NCI-H524 treated with DMSO at 0.1 percent for 48 hours (cell line): ENCODE measurements around the gene C2CD4B.
A peak's percentile ranks its signal among the peaks of the same experiment; 100 is the strongest.

Experiments
- DNase-seq: peaks from one replicate; lab custom pipeline; 2025; lab: John Stamatoyannopoulos, UW

C2CD4B gene

DNA sequence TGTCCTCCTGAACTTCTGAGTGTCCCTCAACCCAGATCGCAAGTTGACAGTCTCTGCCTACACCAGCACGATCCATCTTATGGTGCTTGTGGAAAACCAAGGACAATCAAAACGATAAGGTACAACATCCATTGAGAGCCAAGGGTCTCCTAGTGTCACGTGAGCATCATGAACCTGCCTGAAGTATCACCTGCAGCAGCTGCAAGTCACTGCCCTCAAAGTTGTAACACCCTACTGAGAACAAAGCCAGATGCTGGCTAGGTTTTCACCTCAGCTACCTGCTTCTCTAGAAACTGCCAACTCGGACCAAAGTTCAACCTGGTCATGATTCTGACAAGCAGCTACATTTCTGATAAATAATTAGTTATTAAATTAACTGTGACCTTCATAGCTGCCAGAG is 17.5 kb downstream of the C2CD4B start:
- no peak for DNase-seq

- DNase-seq = no peak
Measured at GRCh38 chr15:62147149-62147548, 17.9 kb downstream of the C2CD4B start.

DNA sequence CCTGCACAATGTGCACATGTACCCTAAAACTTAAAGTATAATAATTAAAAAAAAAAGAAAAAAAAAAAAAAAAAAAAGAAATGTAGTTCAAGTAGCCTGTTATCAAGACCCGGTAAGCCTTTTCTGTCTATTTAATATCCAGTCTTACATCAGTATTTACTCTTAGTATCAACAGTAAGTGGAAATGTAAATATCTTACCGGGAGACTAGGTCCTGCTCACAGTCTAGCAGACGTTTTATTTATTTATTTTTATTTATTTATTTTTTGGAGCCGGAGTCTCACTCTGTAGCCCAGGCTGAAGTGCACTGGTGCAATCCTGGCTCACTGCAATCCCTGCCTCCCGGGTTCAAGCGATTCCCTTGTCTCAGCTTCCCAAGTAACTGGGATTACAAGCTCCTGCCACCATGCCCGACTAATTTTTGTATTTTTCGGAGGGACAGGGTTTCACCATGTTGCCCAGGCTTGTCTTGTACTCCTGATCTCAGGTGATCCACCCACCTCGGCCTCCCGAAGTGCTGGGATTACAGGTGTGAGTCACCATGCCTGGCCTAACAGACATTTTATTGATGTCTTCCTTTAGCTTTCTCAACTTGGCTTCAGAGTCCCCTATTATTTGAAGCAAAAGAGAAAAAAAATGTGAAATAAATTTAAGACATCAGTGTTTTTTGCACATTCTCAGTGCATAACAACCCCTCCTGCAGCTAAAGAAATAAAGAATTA is 19.9 kb downstream of the C2CD4B start:
- no peak for DNase-seq

DNA sequence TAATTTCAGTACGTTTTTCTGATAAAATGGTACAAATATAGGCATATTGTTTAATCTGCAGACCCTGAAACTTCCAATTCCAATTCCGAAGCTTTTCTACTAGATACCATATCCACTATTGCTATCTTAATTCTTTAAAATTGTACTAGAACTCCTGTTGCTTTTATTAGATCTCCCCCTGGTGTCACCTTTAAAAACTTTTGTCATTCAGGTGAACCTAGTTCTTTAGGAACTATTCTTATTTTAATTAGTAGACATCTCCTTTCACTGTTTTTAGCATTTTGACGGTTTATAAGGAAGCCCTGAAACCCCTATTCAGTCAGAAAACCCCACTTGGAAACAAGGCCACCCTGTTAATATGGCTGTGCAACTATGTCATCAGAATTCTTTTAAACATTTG is 22.3 kb downstream of the C2CD4B start:
- DNase-seq = no peak

GRCh38 chr15:62141643-62142588 is 23.2 kb downstream of the C2CD4B start:
- DNase-seq = no peak

DNA sequence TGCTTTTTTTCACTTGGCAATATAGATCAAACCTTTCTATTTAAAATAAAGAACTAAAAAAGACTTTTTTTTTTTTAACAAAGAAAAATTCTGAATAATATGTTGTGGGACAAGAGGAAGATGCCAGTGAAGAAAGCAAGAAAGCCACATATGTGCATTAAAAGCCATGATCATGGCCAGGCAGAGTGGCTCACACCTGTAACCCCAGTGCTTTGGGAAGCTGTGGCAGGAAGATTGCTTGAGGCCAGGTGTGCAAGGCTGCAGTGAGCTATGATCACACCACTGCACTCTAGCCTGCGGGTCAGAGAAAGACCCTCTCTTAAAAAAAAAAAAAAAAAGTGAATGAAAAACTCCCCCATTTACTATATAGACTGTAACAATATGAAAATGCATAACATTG is 23.9 kb downstream of the C2CD4B start:
- DNase-seq = no peak

DNA sequence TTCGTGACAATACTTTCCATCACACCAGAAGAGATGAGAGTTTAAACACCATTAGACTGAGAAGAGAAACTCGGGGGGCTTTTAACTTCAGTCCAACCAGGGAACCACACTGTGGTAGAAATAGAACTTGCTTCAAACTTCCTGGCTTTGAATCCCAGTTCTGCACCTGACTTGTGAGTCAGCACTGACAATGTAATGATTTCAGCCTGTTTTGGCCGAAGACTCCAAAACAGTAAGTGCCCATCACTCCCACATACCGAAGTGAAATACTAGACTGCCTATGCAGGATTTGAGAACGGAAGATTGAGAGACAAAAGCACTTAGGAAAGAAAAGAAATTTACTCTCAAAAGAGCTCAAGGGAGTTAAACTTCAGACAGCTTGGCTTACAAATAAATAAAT is 27.0 kb downstream of the C2CD4B start:
- no peak for DNase-seq

GRCh38 chr15:62136911-62137865 is 27.9 kb downstream of the C2CD4B start:
- no peak for DNase-seq

- no peak for DNase-seq
Measured at GRCh38 chr15:62135532-62136134, 29.5 kb downstream of the C2CD4B start.

DNA sequence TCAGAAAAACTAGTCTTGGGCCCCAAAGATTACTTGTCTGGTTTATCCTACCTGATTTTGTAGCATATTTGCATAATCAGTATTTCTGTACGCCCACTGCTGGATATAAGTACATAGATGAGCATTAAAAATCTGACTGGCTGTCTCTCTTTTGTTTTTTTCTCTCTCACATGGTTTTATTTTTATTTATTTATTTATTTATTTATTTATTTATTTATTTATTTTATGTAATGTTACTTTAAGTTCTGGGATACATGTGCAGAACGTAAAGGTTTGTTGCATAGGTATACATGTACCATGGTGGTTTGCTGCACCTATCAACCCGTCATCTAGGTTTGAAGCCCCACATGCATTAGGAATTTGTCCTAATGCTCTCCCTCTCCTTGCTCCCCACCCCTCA is 31.9 kb downstream of the C2CD4B start:
- no peak for DNase-seq

- no peak for DNase-seq
Measured at GRCh38 chr15:62128916-62129315, 36.2 kb downstream of the C2CD4B start.

DNA sequence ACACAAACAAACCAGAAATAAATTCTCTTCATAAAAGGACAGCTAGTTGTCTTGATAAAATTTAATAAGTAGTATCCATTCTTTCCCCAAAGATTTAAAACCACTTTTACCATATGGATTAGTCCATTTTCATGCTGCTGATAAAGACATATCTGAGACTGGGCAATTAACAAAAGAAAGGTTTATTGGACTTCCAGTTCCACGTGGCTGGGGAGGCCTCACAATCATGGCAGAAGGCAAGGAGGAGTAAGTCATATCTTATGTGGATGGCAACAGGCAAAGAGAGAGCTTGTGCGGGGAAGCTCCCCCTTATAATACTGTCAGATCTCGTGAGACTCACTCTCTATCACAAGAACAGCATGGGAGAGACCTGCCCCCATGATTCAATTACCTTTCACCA is 38.7 kb downstream of the C2CD4B start:
- no peak for DNase-seq

- peak; percentile 96 for DNase-seq
Measured at GRCh38 chr15:62125773-62126172, 39.3 kb downstream of the C2CD4B start.

DNA sequence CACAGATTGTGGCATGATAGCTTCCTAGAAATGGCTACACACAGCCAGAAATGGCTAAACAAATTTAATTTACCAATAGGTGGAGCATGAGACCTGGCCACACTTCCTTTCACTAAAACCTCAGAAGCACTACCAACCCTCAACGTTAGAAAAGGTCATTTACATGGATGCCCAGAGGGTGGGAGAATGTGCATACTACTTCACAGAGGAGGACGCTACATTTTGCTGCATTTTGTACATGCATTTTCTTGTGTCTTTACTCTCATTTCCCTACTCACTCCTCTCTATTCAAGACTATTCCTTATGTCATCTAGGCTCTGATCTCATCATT is 40.1 kb downstream of the C2CD4B start:
- no peak for DNase-seq

GRCh38 chr15:62124176-62124972 is 40.7 kb downstream of the C2CD4B start:
- no peak for DNase-seq

DNA sequence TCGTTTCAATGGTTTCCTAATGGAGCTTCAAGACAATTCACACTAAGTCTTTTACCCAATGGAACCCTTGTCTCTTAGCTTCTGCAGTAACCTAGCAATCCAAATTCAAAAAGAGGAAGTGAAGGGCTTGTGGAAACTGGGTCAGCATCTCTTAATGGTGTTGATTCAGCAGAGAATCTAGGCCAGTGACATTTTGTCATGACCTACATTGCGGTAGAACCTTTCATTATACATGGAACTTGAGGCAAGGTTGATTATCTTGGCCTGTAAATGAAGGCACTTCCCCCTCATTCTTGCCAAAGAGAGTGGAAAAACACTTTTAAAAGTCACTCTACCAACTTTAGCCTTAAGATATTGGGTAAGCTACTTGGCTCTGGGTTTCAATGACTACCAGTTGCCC is 42.8 kb downstream of the C2CD4B start:
- DNase-seq = no peak

- no peak for DNase-seq
Measured at GRCh38 chr15:62121273-62122015, 43.6 kb downstream of the C2CD4B start.

GRCh38 chr15:62120776-62121175 is 44.3 kb downstream of the C2CD4B start:
- no peak for DNase-seq

DNA sequence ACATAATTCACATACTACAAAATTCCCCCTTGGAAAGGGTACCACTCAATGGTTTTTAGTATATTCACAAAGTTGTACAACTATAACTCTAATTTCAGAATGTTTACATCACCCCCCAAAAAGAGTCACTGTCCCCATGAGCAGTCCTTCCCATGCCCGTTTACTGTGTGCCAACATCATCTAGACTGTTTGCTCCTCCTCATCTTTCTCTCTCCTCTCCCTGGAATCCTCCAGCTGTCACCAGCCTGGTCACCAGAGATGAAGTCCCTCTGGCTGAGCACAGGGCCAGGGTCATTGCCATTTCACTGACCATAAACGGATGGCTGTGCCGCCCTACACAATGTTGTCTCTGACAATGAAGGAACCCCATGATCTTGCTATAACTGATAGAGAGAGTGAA is 45.2 kb downstream of the C2CD4B start:
- DNase-seq = no peak

DNA sequence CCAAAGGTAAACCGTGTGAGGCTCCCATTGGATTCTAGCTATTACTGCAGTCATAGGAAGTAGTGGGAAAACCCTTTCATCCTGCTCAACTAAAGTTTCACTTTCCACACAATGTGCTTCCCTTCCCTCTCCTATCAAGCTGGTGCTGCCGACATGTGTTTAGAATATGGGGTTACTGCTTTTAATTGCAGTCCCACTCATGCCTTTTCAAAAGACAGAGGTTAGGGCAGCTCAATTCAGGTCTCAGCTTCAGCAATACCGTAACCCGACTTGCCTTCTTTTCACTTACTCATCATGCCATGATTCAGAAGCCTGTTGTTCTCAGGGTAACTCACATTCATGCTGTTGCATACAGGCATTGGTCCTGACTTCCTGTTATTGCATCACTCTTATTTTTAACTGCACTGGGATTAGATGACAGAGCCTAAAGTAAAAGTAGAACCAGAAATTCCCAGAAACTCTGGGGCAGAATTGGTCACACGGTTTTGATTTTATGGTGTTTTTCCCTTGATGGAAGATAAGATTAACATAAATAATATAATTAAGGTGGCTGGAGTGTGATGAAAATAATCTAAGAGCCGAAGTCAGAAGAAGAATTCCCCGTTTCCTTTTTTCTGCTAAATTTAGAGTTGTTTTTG is 45.7 kb downstream of the C2CD4B start:
- no peak for DNase-seq
